ENCODE data around the gene PTDSS2.

PTDSS2 gene

GRCh38 chr11:472816-473215 is 22.7 kb downstream of the PTDSS2 start:
- H3K36me3 ChIP-seq (ENCODE audit: control insufficient read depth, low read length): peaks cover 3% of the 10 kb centered on the region; the same call in 1 of the 2 replicates
- H3K9me3 ChIP-seq (ENCODE audit: control insufficient read depth, insufficient read depth, low read length): no peaks in the 10 kb centered on the region
- H3K4me3 ChIP-seq (ENCODE audit: low read length): no peak overlapping the region
- H3F3A ChIP-seq (ENCODE audit: control insufficient read depth, insufficient read depth): no peaks in the 10 kb centered on the region
- H3K27me3 ChIP-seq (ENCODE audit: control insufficient read depth, low read length): no peaks in the 10 kb centered on the region
- no peak overlapping the region for H3K27ac ChIP-seq (ENCODE audit: low read depth, low read length)
- H3K9me2 ChIP-seq (replicated peaks; ENCODE audit: control insufficient read depth, low read length): no peaks in the 10 kb centered on the region
- no peaks in the 10 kb centered on the region for H4K20me1 ChIP-seq (ENCODE audit: control insufficient read depth, insufficient read depth, low read depth, low read length)
- no peak overlapping the region for H3K4me2 ChIP-seq (ENCODE audit: low read length)
- no peaks in the 10 kb centered on the region for H3K4me1 ChIP-seq (ENCODE audit: control insufficient read depth, low read length)
- no peak for TF ChIP-seq EZH2phosphoT487 (IDR thresholded peaks at IDR 0.05; ENCODE audit: borderline replicate concordance, low read length)
- TF ChIP-seq, protein P1, sequence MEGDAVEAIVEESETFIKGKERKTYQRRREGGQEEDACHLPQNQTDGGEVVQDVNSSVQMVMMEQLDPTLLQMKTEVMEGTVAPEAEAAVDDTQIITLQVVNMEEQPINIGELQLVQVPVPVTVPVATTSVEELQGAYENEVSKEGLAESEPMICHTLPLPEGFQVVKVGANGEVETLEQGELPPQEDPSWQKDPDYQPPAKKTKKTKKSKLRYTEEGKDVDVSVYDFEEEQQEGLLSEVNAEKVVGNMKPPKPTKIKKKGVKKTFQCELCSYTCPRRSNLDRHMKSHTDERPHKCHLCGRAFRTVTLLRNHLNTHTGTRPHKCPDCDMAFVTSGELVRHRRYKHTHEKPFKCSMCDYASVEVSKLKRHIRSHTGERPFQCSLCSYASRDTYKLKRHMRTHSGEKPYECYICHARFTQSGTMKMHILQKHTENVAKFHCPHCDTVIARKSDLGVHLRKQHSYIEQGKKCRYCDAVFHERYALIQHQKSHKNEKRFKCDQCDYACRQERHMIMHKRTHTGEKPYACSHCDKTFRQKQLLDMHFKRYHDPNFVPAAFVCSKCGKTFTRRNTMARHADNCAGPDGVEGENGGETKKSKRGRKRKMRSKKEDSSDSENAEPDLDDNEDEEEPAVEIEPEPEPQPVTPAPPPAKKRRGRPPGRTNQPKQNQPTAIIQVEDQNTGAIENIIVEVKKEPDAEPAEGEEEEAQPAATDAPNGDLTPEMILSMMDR (IDR thresholded peaks at IDR 0.05; ENCODE audit: low read depth, low read length, poor library complexity, severe bottlenecking): no peak
- H3K79me2 ChIP-seq (ENCODE audit: control insufficient read depth, low read length): 0 out of 2 replicates have a peak, but pooled peaks cover 4% of the 10 kb centered on the region

- peaks cover 3% of the 10 kb centered on the region; the same call in 1 of the 2 replicates for H3K36me3 ChIP-seq (ENCODE audit: control insufficient read depth, low read length)
- no peak overlapping the region for H3K4me3 ChIP-seq (ENCODE audit: low read length)
- no peaks in the 10 kb centered on the region for H3K4me1 ChIP-seq (ENCODE audit: control insufficient read depth, low read length)
- no peaks in the 10 kb centered on the region for H4K20me1 ChIP-seq (ENCODE audit: control insufficient read depth, insufficient read depth, low read depth, low read length)
- H3K79me2 ChIP-seq (ENCODE audit: control insufficient read depth, low read length): 0 out of 2 replicates have a peak, but pooled peaks cover 4% of the 10 kb centered on the region
- H3F3A ChIP-seq (ENCODE audit: control insufficient read depth, insufficient read depth): no peaks in the 10 kb centered on the region
- no peaks in the 10 kb centered on the region for H3K9me2 ChIP-seq (replicated peaks; ENCODE audit: control insufficient read depth, low read length)
- no peak overlapping the region for H3K27ac ChIP-seq (ENCODE audit: low read depth, low read length)
- H3K27me3 ChIP-seq (ENCODE audit: control insufficient read depth, low read length): no peaks in the 10 kb centered on the region
- no peak overlapping the region for H3K4me2 ChIP-seq (ENCODE audit: low read length)
- no peaks in the 10 kb centered on the region for H3K9me3 ChIP-seq (ENCODE audit: control insufficient read depth, insufficient read depth, low read length)
- TF ChIP-seq EZH2phosphoT487 (IDR thresholded peaks at IDR 0.05; ENCODE audit: borderline replicate concordance, low read length): no peak
- TF ChIP-seq, protein P1 (IDR thresholded peaks at IDR 0.05; ENCODE audit: low read depth, low read length, poor library complexity, severe bottlenecking): no peak
Observed at GRCh38 chr11:473415-473814, 23.3 kb downstream of the PTDSS2 start.

- Histone ChIP-seq H3K79me2 (ENCODE audit: control insufficient read depth, low read length) (0 out of 2 replicates have a peak, but pooled peaks cover 4% of the 10 kb centered on the region), H3K27me3 (ENCODE audit: control insufficient read depth, low read length) (no peaks in the 10 kb centered on the region), H3K4me1 (ENCODE audit: control insufficient read depth, low read length) (no peaks in the 10 kb centered on the region), H4K20me1 (ENCODE audit: control insufficient read depth, insufficient read depth, low read depth, low read length) (no peaks in the 10 kb centered on the region), H3K4me2 (ENCODE audit: low read length) (no peak overlapping the region), H3K4me3 (ENCODE audit: low read length) (no peak overlapping the region), H3K9me3 (ENCODE audit: control insufficient read depth, insufficient read depth, low read length) (no peaks in the 10 kb centered on the region), H3K27ac (ENCODE audit: low read depth, low read length) (no peak overlapping the region), H3K36me3 (ENCODE audit: control insufficient read depth, low read length) (peaks cover 3% of the 10 kb centered on the region; the same call in 1 of the 2 replicates), H3F3A (ENCODE audit: control insufficient read depth, insufficient read depth) (no peaks in the 10 kb centered on the region), H3K9me2 (replicated peaks; ENCODE audit: control insufficient read depth, low read length) (no peaks in the 10 kb centered on the region)
- TF ChIP-seq EZH2phosphoT487 (IDR thresholded peaks at IDR 0.05; ENCODE audit: borderline replicate concordance, low read length): no peak
- TF ChIP-seq, protein P1 (IDR thresholded peaks at IDR 0.05; ENCODE audit: low read depth, low read length, poor library complexity, severe bottlenecking): no peak
Observed at GRCh38 chr11:473962-474785, 24.1 kb downstream of the PTDSS2 start.

Measured in DOHH2 (cell line).